GM18526 (cell line): ENCODE data around the gene ERCC5.

Experiments used
- POLR2A ChIP-seq: IDR thresholded peaks from 3 replicates; pipeline ENCODE4 v1.6.1; 2011; ENCODE audit not compliant: insufficient read length; ENCODE audit errors: extremely low read depth

The ERCC5 gene

DNA sequence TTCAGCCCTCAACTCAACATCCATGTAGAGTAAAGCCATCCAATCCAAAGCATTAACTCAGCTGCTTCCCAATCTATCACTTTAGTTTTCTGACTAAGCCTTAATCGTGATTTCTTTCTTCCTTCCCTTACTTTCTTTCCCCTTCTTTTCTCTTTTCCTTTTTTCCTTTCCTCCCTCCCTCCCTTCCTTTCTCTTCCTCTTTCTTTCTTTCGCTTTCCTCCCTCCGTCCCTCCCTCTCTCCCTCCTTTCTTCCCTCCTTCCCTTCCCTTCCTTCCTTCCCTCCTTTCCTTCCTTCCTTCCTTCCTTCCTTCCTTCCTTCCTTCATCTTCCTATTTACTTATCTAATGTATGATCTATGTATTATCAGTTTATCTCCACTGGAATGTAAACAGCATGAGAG, 71.2 kb downstream of the ERCC5 start:
- TF ChIP-seq POLR2A, result no peak

DNA sequence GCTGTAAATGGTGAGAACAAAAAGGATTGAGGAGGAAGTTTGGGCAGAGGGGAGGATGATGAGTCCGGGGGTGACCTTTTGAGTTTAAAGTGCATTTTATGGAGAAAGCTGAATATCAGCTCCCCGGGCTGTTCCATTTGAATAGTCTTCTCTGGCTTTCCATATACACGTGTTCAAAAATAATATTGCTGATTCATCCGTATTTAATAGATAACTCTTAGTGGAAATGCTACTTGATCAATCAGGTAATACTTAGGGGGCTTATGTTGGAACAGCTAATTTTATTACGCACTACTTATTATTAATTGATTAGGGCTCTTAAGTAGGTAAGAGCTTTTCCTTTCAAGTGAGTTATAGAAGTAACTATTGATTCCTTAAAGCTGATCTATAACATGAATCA, 76.4 kb downstream of the ERCC5 start:
- TF ChIP-seq POLR2A, result no peak
